Liver (tissue), 9 donors: ENCODE data around the gene CDH23. TPM values are rescaled to one million over a fixed set of nuclear protein-coding genes. Genes with fewer than 3 reads are reported as not detected.

ENCODE experiments used
- DNase-seq: peaks from one replicate; pipeline ENCODE4 v3.0.0-alpha.2; 2017; ENCODE audit warnings: low spot score
- H3K27ac ChIP-seq, 2 donors: one replicate each; pipeline ENCODE4 v1.7.0; 2013; ENCODE audit warnings: inconsistent platforms in 2 of 2, low read length in 2 of 2, control low read depth in 1 of 2, low read depth in 1 of 2, mild to moderate bottlenecking in 1 of 2
- H3K27me3 ChIP-seq, 4 donors: one replicate each; pipeline versions ENCODE4 v1.6.1 to v1.7.0; 2013; ENCODE audit warnings: low read length in 3 of 4, inconsistent platforms in 1 of 4, mild to moderate bottlenecking in 1 of 4, moderate library complexity in 1 of 4; ENCODE audit not compliant: control insufficient read depth in 4 of 4, insufficient read depth in 4 of 4
- H3K36me3 ChIP-seq, 4 donors: one replicate each; pipeline versions ENCODE4 v1.6.1 to v1.7.0; 2013; ENCODE audit warnings: low read length in 3 of 4, mild to moderate bottlenecking in 3 of 4, low read depth in 1 of 4, moderate library complexity in 1 of 4; ENCODE audit not compliant: control insufficient read depth in 4 of 4, insufficient read depth in 3 of 4
- H3K4me1 ChIP-seq, 4 donors: one replicate each; pipeline versions ENCODE4 v1.6.1 to v1.7.0; 2013; ENCODE audit warnings: low read length in 3 of 4, mild to moderate bottlenecking in 3 of 4, moderate library complexity in 1 of 4; ENCODE audit not compliant: control insufficient read depth in 4 of 4, insufficient read depth in 4 of 4
- H3K4me3 ChIP-seq, 3 donors: one replicate each; pipeline versions ENCODE4 v1.6.1 to v1.7.0; 2013; ENCODE audit warnings: low read length in 3 of 3, control low read depth in 1 of 3, low read depth in 1 of 3, mild to moderate bottlenecking in 1 of 3
- H3K9ac ChIP-seq, 2 donors: one replicate each; pipeline ENCODE4 v1.7.0; 2013; ENCODE audit warnings: low read length in 2 of 2, mild to moderate bottlenecking in 2 of 2, moderate library complexity in 2 of 2, control low read depth in 1 of 2, low read depth in 1 of 2
- H3K9me3 ChIP-seq, 4 donors: one replicate each; pipeline versions ENCODE4 v1.6.1 to v1.7.0; 2013; ENCODE audit warnings: low read length in 3 of 4; ENCODE audit not compliant: control insufficient read depth in 4 of 4
- EGR1 ChIP-seq, 2 donors: IDR thresholded peaks; 2 replicates each; pipeline ENCODE4 v1.6.1; 2016 to 2018; ENCODE audit warnings: antibody characterized with exemption in 2 of 2, low read depth in 2 of 2
- FOXA1 ChIP-seq: IDR thresholded peaks from 2 replicates; pipeline ENCODE4 v1.6.1; 2016; ENCODE audit warnings: antibody characterized with exemption
- FOXA2 ChIP-seq: IDR thresholded peaks from 2 replicates; pipeline ENCODE4 v1.6.1; 2016; ENCODE audit warnings: antibody characterized with exemption
- GABPA ChIP-seq, 2 donors: IDR thresholded peaks in 1 of 2; conservative IDR thresholded peaks in 1 of 2; 2 replicates each; pipeline ENCODE4 v1.6.1; 2016; ENCODE audit warnings: antibody characterized with exemption in 2 of 2, mild to moderate bottlenecking in 1 of 2, moderate library complexity in 1 of 2
- HNF4A ChIP-seq, 2 donors: conservative IDR thresholded peaks; 2 replicates each; pipeline ENCODE4 v1.6.1; 2016; ENCODE audit warnings: antibody characterized with exemption in 2 of 2, mild to moderate bottlenecking in 2 of 2
- HNF4G ChIP-seq: IDR thresholded peaks from 2 replicates; pipeline ENCODE4 v1.6.1; 2016; ENCODE audit warnings: antibody characterized with exemption
- JUND ChIP-seq, 2 donors: IDR thresholded peaks; 2 replicates each; pipeline ENCODE4 v1.6.1; 2016; ENCODE audit warnings: antibody characterized with exemption in 2 of 2
- NR2F2 ChIP-seq: IDR thresholded peaks from 2 replicates; pipeline ENCODE4 v1.6.1; 2016; ENCODE audit warnings: antibody characterized with exemption
- RAD21 ChIP-seq, 2 donors: IDR thresholded peaks; 2 replicates each; pipeline ENCODE4 v1.6.1; 2016; ENCODE audit warnings: antibody characterized with exemption in 2 of 2, mild to moderate bottlenecking in 2 of 2
- RXRA ChIP-seq, 2 donors: IDR thresholded peaks; 2 replicates each; pipeline ENCODE4 v1.6.1; 2017 to 2018; ENCODE audit warnings: antibody characterized with exemption in 2 of 2, mild to moderate bottlenecking in 1 of 2
- TAF1 ChIP-seq: conservative IDR thresholded peaks from 2 replicates; pipeline ENCODE4 v1.6.1; 2016; ENCODE audit warnings: antibody characterized with exemption, mild to moderate bottlenecking
- YY1 ChIP-seq: IDR thresholded peaks from 2 replicates; pipeline ENCODE4 v1.6.1; 2016; ENCODE audit warnings: antibody characterized with exemption, mild to moderate bottlenecking
- WGBS: extraction: QIAGEN DNeasy Blood & Tissue Kit; methylation state at CpG from one replicate; pipeline ENCODE4 v1.1.7; 2013; 5-methylcytosine and 5-hydroxymethylcytosine counted together
- polyA plus RNA-seq, 2 donors: library from polyadenylated mRNA; stranded (reverse) in 1 of 2; unstranded in 1 of 2; fragments of 200-250 nt in 1 of 2; fragments of >200 nt in 1 of 2; fragmentation: Nextera tagmentation in 1 of 2; extraction: Ambion mirVana in 1 of 2; gene quantifications; one replicate each; pipeline versions ENCODE4 v1.2.1 to v1.2.3, GENCODE V29; 2013 to 2015
- total RNA-seq, 2 donors: library from RNA; depleted of rRNA; stranded (reverse); fragments of >200 nt; gene quantifications; one replicate each; pipeline ENCODE4 v1.2.3, GENCODE V29; 2014
- TF ChIP-seq, protein P1 (sequence below): IDR thresholded peaks from 2 replicates; pipeline ENCODE4 v1.6.1; 2016; ENCODE audit warnings: antibody characterized with exemption
- TF ChIP-seq, protein P2 (sequence below): IDR thresholded peaks from 2 replicates; pipeline ENCODE4 v1.6.1; 2016; ENCODE audit warnings: antibody characterized with exemption
- TF ChIP-seq, protein P3 (sequence below): fragments of 150-350 bp; IDR thresholded peaks from 2 replicates; pipeline ENCODE4 v1.5.1; 2017; ENCODE audit warnings: improper control_type of control experiment, low read depth, low read length; ENCODE audit not compliant: missing input control
- TF ChIP-seq, protein P4 (sequence below): IDR thresholded peaks from 2 replicates; pipeline ENCODE4 v1.6.1; 2016; ENCODE audit warnings: antibody characterized with exemption
- TF ChIP-seq, protein P5 (sequence below): IDR thresholded peaks from 2 replicates; pipeline ENCODE4 v1.6.1; 2016; ENCODE audit warnings: antibody characterized with exemption, mild to moderate bottlenecking
- donor health status: healthy.
- donor health status: healthy.
- donor health status: healthy.
- donor health status: healthy.
- donor health status: healthy.

Gene CDH23
- total and polyA plus RNA-seq, 4 donors, result 1.5 to 4.7 (median 3.4) TPM

DNA sequence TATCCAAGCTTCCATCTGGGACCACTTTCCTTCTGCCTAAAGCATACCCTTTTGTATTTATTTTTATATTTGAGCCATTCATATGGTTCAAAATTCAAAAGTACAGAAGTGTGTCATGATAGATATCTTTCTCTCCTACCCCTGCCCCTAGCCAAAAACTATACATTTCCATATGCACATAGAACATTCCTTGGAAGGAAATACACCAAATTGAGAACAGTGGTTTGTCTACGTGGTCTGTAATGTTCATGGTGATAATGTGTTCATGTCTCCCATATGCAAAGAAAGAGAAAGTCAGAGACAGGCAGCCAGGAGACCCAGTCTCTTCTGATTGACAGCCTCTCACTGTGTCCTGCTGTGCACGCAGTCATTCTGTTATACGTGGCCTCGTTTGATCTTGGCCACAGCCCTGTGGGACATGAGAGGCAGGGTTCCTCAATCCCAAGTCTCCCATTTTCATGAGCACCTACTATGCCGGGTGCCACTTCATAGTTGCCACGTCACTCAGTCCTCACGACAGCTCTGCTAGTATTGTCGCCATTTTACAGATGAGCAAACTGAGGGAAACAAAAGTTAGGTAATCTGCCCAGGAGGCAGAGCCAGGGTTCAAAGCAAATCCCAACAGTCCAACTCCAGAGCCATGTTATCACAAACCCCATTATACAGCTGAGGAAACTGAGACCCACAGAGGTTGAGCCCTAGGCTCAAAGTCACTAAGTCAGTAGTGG, 8.0 kb upstream of the CDH23 start:
- Histone ChIP-seq H3K9me3 (no peaks in the 10 kb centered on the region), H3K27ac (no peak overlapping the region), H3K4me1 (no peaks in the 10 kb centered on the region), H3K4me3 (no peak overlapping the region), H3K27me3 (no peaks in the 10 kb centered on the region), H3K9ac (no peak overlapping the region), H3K36me3 (no peaks in the 10 kb centered on the region)
- DNase-seq, result no peak
- TF ChIP-seq RXRA (IDR thresholded peaks at IDR 0.05), result no peak
- WGBS, result 89% methylated on average over 8 of the region's 8 CpGs

DNA sequence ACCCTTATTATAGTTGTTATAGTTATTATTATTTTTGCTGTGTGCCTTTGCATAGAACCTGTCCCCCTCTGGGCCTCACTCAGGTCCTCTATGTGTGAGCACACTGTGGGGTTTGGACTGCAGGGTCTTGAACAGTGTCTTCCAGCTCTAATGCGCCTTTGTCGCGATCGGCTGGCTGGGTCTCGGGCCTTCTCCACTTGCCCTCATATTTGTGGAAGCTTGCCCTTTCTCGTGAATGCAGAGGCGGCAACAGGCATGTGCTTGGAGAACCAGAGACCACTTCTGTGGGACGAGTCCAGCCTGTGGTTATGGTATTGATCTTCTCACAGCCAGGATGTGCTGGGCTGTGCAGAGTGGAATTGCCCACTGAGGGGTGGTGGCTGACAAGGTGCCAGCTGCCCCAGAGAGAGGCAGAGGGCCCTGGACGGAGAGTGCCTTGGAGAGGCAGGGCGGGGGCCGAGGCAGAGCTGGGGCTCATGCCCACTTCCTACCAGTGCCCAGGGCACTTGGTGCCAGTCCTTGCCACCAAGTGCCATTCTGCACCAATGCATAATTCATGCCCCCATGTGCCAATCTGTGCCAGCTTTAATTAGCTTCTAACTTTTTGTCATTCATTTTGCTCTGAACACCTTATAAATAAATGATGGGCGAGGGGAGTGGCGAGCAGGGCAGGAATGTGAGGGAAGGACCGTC, 6.8 kb upstream of the CDH23 start:
- Histone ChIP-seq H3K9me3 (no peaks in the 10 kb centered on the region), H3K4me3 (no peak overlapping the region), H3K36me3 (no peaks in the 10 kb centered on the region), H3K27me3 (no peaks in the 10 kb centered on the region), H3K27ac (no peak overlapping the region), H3K9ac (no peak overlapping the region), H3K4me1 (no peaks in the 10 kb centered on the region)
- no peak for DNase-seq
- 89% methylated on average over 14 of the region's 14 CpGs for WGBS
- TF ChIP-seq RAD21 (IDR thresholded peaks at IDR 0.05), result no peak
- no peak for TF ChIP-seq TAF1
- TF ChIP-seq, protein P1, sequence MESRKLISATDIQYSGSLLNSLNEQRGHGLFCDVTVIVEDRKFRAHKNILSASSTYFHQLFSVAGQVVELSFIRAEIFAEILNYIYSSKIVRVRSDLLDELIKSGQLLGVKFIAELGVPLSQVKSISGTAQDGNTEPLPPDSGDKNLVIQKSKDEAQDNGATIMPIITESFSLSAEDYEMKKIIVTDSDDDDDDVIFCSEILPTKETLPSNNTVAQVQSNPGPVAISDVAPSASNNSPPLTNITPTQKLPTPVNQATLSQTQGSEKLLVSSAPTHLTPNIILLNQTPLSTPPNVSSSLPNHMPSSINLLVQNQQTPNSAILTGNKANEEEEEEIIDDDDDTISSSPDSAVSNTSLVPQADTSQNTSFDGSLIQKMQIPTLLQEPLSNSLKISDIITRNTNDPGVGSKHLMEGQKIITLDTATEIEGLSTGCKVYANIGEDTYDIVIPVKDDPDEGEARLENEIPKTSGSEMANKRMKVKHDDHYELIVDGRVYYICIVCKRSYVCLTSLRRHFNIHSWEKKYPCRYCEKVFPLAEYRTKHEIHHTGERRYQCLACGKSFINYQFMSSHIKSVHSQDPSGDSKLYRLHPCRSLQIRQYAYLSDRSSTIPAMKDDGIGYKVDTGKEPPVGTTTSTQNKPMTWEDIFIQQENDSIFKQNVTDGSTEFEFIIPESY, result no peak
- no peak for TF ChIP-seq HNF4G
- TF ChIP-seq, protein P2, sequence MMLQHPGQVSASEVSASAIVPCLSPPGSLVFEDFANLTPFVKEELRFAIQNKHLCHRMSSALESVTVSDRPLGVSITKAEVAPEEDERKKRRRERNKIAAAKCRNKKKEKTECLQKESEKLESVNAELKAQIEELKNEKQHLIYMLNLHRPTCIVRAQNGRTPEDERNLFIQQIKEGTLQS, result no peak
- no peak for TF ChIP-seq HNF4A (conservative IDR thresholded peaks at IDR 0.05)
- TF ChIP-seq, protein P3, sequence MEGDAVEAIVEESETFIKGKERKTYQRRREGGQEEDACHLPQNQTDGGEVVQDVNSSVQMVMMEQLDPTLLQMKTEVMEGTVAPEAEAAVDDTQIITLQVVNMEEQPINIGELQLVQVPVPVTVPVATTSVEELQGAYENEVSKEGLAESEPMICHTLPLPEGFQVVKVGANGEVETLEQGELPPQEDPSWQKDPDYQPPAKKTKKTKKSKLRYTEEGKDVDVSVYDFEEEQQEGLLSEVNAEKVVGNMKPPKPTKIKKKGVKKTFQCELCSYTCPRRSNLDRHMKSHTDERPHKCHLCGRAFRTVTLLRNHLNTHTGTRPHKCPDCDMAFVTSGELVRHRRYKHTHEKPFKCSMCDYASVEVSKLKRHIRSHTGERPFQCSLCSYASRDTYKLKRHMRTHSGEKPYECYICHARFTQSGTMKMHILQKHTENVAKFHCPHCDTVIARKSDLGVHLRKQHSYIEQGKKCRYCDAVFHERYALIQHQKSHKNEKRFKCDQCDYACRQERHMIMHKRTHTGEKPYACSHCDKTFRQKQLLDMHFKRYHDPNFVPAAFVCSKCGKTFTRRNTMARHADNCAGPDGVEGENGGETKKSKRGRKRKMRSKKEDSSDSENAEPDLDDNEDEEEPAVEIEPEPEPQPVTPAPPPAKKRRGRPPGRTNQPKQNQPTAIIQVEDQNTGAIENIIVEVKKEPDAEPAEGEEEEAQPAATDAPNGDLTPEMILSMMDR, result no peak
- no peak for TF ChIP-seq NR2F2
- no peak for TF ChIP-seq EGR1 (IDR thresholded peaks at IDR 0.05; ENCODE audit: low read depth in 2 of 2)
- TF ChIP-seq FOXA2, result no peak
- no peak for TF ChIP-seq FOXA1
- no peak for TF ChIP-seq RXRA (IDR thresholded peaks at IDR 0.05)
- no peak for TF ChIP-seq YY1
- TF ChIP-seq JUND (IDR thresholded peaks at IDR 0.05), result no peak
- TF ChIP-seq, protein P4, sequence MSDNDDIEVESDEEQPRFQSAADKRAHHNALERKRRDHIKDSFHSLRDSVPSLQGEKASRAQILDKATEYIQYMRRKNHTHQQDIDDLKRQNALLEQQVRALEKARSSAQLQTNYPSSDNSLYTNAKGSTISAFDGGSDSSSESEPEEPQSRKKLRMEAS, result no peak
- no peak for TF ChIP-seq GABPA (IDR thresholded peaks at IDR 0.05 in 1 of 2, conservative IDR thresholded peaks at IDR 0.05 in 1 of 2)
- TF ChIP-seq, protein P5, sequence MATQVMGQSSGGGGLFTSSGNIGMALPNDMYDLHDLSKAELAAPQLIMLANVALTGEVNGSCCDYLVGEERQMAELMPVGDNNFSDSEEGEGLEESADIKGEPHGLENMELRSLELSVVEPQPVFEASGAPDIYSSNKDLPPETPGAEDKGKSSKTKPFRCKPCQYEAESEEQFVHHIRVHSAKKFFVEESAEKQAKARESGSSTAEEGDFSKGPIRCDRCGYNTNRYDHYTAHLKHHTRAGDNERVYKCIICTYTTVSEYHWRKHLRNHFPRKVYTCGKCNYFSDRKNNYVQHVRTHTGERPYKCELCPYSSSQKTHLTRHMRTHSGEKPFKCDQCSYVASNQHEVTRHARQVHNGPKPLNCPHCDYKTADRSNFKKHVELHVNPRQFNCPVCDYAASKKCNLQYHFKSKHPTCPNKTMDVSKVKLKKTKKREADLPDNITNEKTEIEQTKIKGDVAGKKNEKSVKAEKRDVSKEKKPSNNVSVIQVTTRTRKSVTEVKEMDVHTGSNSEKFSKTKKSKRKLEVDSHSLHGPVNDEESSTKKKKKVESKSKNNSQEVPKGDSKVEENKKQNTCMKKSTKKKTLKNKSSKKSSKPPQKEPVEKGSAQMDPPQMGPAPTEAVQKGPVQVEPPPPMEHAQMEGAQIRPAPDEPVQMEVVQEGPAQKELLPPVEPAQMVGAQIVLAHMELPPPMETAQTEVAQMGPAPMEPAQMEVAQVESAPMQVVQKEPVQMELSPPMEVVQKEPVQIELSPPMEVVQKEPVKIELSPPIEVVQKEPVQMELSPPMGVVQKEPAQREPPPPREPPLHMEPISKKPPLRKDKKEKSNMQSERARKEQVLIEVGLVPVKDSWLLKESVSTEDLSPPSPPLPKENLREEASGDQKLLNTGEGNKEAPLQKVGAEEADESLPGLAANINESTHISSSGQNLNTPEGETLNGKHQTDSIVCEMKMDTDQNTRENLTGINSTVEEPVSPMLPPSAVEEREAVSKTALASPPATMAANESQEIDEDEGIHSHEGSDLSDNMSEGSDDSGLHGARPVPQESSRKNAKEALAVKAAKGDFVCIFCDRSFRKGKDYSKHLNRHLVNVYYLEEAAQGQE, result no peak
